OCI-LY1 (cell line): ENCODE results near the gene GRAMD1B.

ENCODE experiments used
- H2AFZ ChIP-seq: fragments of 200-600 bp; sonication (generic), shearing (Covaris generic); 2 replicates; pipeline ENCODE4 v1.6.0; 2014; ENCODE audit warnings: antibody characterized with exemption, mild to moderate bottlenecking, low read length
- H3F3A ChIP-seq: fragments of 200-600 bp; sonication (generic), shearing (Covaris generic); 2 replicates; pipeline ENCODE4 v1.6.0; 2014; ENCODE audit warnings: mild to moderate bottlenecking, antibody characterized with exemption, low read length, moderate library complexity; ENCODE audit not compliant: insufficient read depth
- H3K27ac ChIP-seq: fragments of 200-600 bp; sonication (generic); 2 replicates; pipeline ENCODE4 v1.5.1; 2014; ENCODE audit warnings: low read length, mixed run types, mild to moderate bottlenecking, low read depth; ENCODE audit not compliant: poor library complexity, severe bottlenecking
- H3K27me3 ChIP-seq: fragments of 200-600 bp; sonication (generic); 2 replicates; pipeline ENCODE4 v1.6.0; 2014; ENCODE audit warnings: antibody characterized with exemption, mild to moderate bottlenecking, low read length, moderate library complexity; ENCODE audit not compliant: insufficient read depth
- H3K36me3 ChIP-seq: fragments of 200-600 bp; sonication (generic); 2 replicates; pipeline ENCODE4 v1.6.1; 2014; ENCODE audit warnings: mild to moderate bottlenecking, antibody characterized with exemption, low read length, moderate library complexity, mixed read lengths; ENCODE audit not compliant: insufficient read depth
- H3K4me1 ChIP-seq: fragments of 200-600 bp; sonication (generic); 2 replicates; pipeline ENCODE4 v1.5.1; 2014; ENCODE audit warnings: mild to moderate bottlenecking, low read length, moderate library complexity; ENCODE audit not compliant: insufficient read depth, severe bottlenecking
- H3K4me2 ChIP-seq: fragments of 200-600 bp; sonication (generic), shearing (Covaris generic); 2 replicates; pipeline ENCODE4 v1.6.1; 2014; ENCODE audit warnings: low read length
- H3K4me3 ChIP-seq: fragments of 200-600 bp; sonication (generic); 2 replicates; pipeline ENCODE4 v1.5.1; 2014; ENCODE audit warnings: low read length, low read depth, mild to moderate bottlenecking, mixed read lengths; ENCODE audit not compliant: poor library complexity, severe bottlenecking
- H3K79me2 ChIP-seq: fragments of 200-600 bp; shearing (Covaris generic); 2 replicates; pipeline ENCODE4 v1.6.1; 2016; ENCODE audit warnings: mixed run types, low read length, mixed read lengths; ENCODE audit not compliant: insufficient read depth
- H3K9ac ChIP-seq: fragments of 200-600 bp; sonication (generic), shearing (Covaris generic); 2 replicates; pipeline ENCODE4 v1.6.1; 2014; ENCODE audit warnings: mild to moderate bottlenecking, low read length, mixed read lengths
- H3K9me2 ChIP-seq: fragments of 200-600 bp; sonication (generic), shearing (Covaris generic); 2 replicates; pipeline ENCODE4 v1.6.1; 2014; ENCODE audit warnings: low read depth, mild to moderate bottlenecking, low read length, mixed read lengths
- H3K9me3 ChIP-seq: fragments of 200-600 bp; shearing (Covaris generic); 2 replicates; pipeline ENCODE4 v1.6.1; 2014; ENCODE audit warnings: low read length, mixed read lengths
- H4K20me1 ChIP-seq: fragments of 200-600 bp; sonication (generic), shearing (Covaris generic); 2 replicates; pipeline ENCODE4 v1.6.0; 2016; ENCODE audit warnings: mild to moderate bottlenecking, low read length; ENCODE audit not compliant: insufficient read depth
- CTCF ChIP-seq: fragments of 200-600 bp; sonication (generic), shearing (Covaris generic); IDR thresholded peaks from 2 replicates; pipeline ENCODE4 v1.5.1; 2017; ENCODE audit warnings: mild to moderate bottlenecking, antibody characterized with exemption, low read length, moderate library complexity, mixed read lengths
- EZH2 ChIP-seq: fragments of 200-600 bp; sonication (generic), shearing (Covaris generic); IDR thresholded peaks from 2 replicates; pipeline ENCODE4 v1.8.0; 2017; ENCODE audit warnings: borderline replicate concordance, mixed run types, mild to moderate bottlenecking, antibody characterized with exemption, low read length, moderate library complexity, mixed read lengths

GRAMD1B gene

GRCh38 chr11:123672568-123672967, 242.5 kb downstream of the GRAMD1B start:
- Histone ChIP-seq H4K20me1 (no peaks in the 10 kb centered on the region), H2AFZ (no peak overlapping the region), H3K9me3 (no peaks in the 10 kb centered on the region), H3K27ac (no peak overlapping the region), H3K4me2 (no peak overlapping the region), H3K36me3 (no peaks in the 10 kb centered on the region), H3K79me2 (no peaks in the 10 kb centered on the region), H3K9ac (no peak overlapping the region), H3K4me3 (no peak overlapping the region), H3K27me3 (no peaks in the 10 kb centered on the region), H3F3A (no peaks in the 10 kb centered on the region), H3K9me2 (no peaks in the 10 kb centered on the region), H3K4me1 (no peaks in the 10 kb centered on the region)
- no peak for TF ChIP-seq EZH2
- TF ChIP-seq CTCF = no peak

DNA sequence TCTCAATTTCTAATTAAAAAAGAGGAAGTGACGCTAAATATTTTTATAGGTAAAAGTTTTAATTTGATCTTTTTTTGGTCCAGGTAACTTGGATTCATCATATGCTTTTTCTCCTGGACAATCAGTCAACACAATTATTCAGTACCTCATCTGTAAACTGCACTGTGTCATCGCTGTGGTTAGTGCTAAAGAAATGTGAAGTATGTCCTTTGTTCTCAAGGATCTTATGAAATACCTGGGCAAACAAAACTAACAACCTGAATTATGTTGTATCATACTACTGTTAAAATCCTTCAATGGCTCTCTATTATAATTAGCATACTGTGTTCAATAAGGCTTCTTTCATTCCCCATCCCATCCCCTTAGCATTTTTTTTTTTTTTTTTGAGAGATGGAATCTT, 244.2 kb downstream of the GRAMD1B start:
- H3F3A ChIP-seq = no peaks in the 10 kb centered on the region
- no peaks in the 10 kb centered on the region for H3K9me3 ChIP-seq
- no peak overlapping the region for H3K4me3 ChIP-seq
- no peaks in the 10 kb centered on the region for H3K27me3 ChIP-seq
- no peaks in the 10 kb centered on the region for H3K36me3 ChIP-seq
- H3K4me2 ChIP-seq = no peak overlapping the region
- no peaks in the 10 kb centered on the region for H3K9me2 ChIP-seq
- no peaks in the 10 kb centered on the region for H3K4me1 ChIP-seq
- H3K9ac ChIP-seq = no peak overlapping the region
- no peak overlapping the region for H2AFZ ChIP-seq
- no peaks in the 10 kb centered on the region for H3K79me2 ChIP-seq
- no peak overlapping the region for H3K27ac ChIP-seq
- TF ChIP-seq EZH2 = no peak
- TF ChIP-seq CTCF = no peak
- no peaks in the 10 kb centered on the region for H4K20me1 ChIP-seq
